A673 (cell line): Measurements from ENCODE around the gene PDE6D. TPM values are rescaled to one million over a fixed set of nuclear protein-coding genes. Genes with fewer than 3 reads are reported as not detected.
A peak's percentile ranks its signal among the peaks of the same experiment; 100 is the strongest.

ENCODE experiments used
- BruUV-seq: library from RNA; stranded (reverse); fragments of 400-500 nt; replicated peaks from 2 replicates; lab custom pipeline; 2021; lab: Mats Ljungman, UMichigan
- CTCF ChIA-PET: fragments of 300-600 bp; sonication (Branson Sonifier 250); formaldehyde crosslinking; loops from one replicate; lab custom pipeline; 2022; ENCODE audit warnings: antibody characterized with exemption; lab: Charles Lee
- POLR2A ChIA-PET: fragments of 300-600 bp; sonication (Branson Sonifier 250); formaldehyde crosslinking; loops from one replicate; lab custom pipeline; 2022; ENCODE audit warnings: antibody characterized with exemption; ENCODE audit not compliant: low non-redundant PET; lab: Charles Lee
- DNase-seq: peaks from one replicate; pipeline ENCODE4 v3.0.0-alpha.2; 2015; ENCODE audit warnings: low spot score
- H3K27ac ChIP-seq: fragments of 200-600 bp; sonication (generic); 2 replicates; pipeline ENCODE4 v1.5.1; 2016; ENCODE audit warnings: mixed run types, low read depth, mild to moderate bottlenecking, mixed read lengths, antibody characterized with exemption, low read length; ENCODE audit not compliant: poor library complexity, severe bottlenecking
- H3K27me3 ChIP-seq: fragments of 200-600 bp; sonication (generic); replicated peaks from 2 replicates; pipeline ENCODE4 v1.6.1; 2017; ENCODE audit warnings: mixed run types, low read depth, mild to moderate bottlenecking, mixed read lengths, antibody characterized with exemption, low read length; ENCODE audit not compliant: insufficient read depth, poor library complexity
- H3K36me3 ChIP-seq: fragments of 200-600 bp; sonication (generic); 2 replicates; pipeline ENCODE4 v1.6.1; 2016; ENCODE audit warnings: mixed run types, mild to moderate bottlenecking, mixed read lengths, antibody characterized with exemption, low read length; ENCODE audit not compliant: insufficient read depth, poor library complexity, severe bottlenecking
- H3K4me1 ChIP-seq: fragments of 200-600 bp; sonication (generic); 2 replicates; pipeline ENCODE4 v1.6.1; 2017; ENCODE audit warnings: mixed run types, mild to moderate bottlenecking, mixed read lengths, antibody characterized with exemption, low read length; ENCODE audit not compliant: insufficient read depth, poor library complexity, severe bottlenecking
- H3K4me3 ChIP-seq: fragments of 200-600 bp; sonication (generic); 2 replicates; pipeline ENCODE4 v1.5.1; 2016; ENCODE audit warnings: low read depth, mixed run types, mild to moderate bottlenecking, mixed read lengths, low read length; ENCODE audit not compliant: poor library complexity, severe bottlenecking
- H3K9me3 ChIP-seq: fragments of 200-600 bp; sonication (generic); 2 replicates; pipeline ENCODE4 v1.6.1; 2016; ENCODE audit warnings: mixed run types, low read depth, mild to moderate bottlenecking, mixed read lengths, antibody characterized with exemption, low read length; ENCODE audit not compliant: poor library complexity, severe bottlenecking
- CTCF ChIP-seq: fragments of 300-800, 200-600 bp; sonication (generic); conservative IDR thresholded peaks from 2 replicates; pipeline ENCODE4 v1.5.1; 2017; ENCODE audit warnings: low read depth, mild to moderate bottlenecking, antibody characterized with exemption, low read length, moderate library complexity, mixed read lengths
- EZH2 ChIP-seq: fragments of 200-600 bp; sonication (generic); IDR thresholded peaks from 2 replicates; pipeline ENCODE4 v1.6.1; 2017; ENCODE audit warnings: borderline replicate concordance, low read depth, mild to moderate bottlenecking, mixed read lengths, antibody characterized with exemption, low read length; ENCODE audit not compliant: poor library complexity, severe bottlenecking
- intact Hi-C: fragments of 100-400 bp; cut with micrococcal nuclease; formaldehyde crosslinking; loops from one replicate; pipeline ENCODE4 v1.10.0; 2022; ENCODE audit not compliant: unreplicated experiment
- total RNA-seq: library from RNA; stranded (reverse); gene quantifications from 2 replicates; pipeline ENCODE4 v1.2.3, GENCODE V29; 2021

The PDE6D gene
- total RNA-seq, 1 experiment from 2014 or later, result 19.7 TPM

- peaks cover 4% of the 10 kb centered on the region for H3K9me3 ChIP-seq
- intact Hi-C loops, result no loop called here
- no TSS peak for BruUV-seq
- ChIA-PET CTCF (no interaction called here), POLR2A (no interaction called here)
- TF ChIP-seq EZH2 (no peak), CTCF (no peak)
- no peak overlapping the region for H3K27ac ChIP-seq
- no peak overlapping the region for H3K4me3 ChIP-seq
- H3K4me1 ChIP-seq, result no peaks in the 10 kb centered on the region
- DNase-seq, result no peak
- no peaks in the 10 kb centered on the region for H3K27me3 ChIP-seq
- no peaks in the 10 kb centered on the region for H3K36me3 ChIP-seq
Observed at GRCh38 chr2:231819447-231820042, 38.5 kb upstream of the PDE6D start.

GRCh38 chr2:231816327-231817026, 35.4 kb upstream of the PDE6D start:
- H3K27me3 ChIP-seq, result no peaks in the 10 kb centered on the region
- BruUV-seq, result no TSS peak
- no peaks in the 10 kb centered on the region for H3K36me3 ChIP-seq
- no peak overlapping the region for H3K27ac ChIP-seq
- H3K9me3 ChIP-seq, result peaks cover 4% of the 10 kb centered on the region
- no peak overlapping the region for H3K4me3 ChIP-seq
- intact Hi-C loops, result no loop called here
- ChIA-PET CTCF (no interaction called here), POLR2A (no interaction called here)
- DNase-seq, result no peak
- no peaks in the 10 kb centered on the region for H3K4me1 ChIP-seq
- no peak for TF ChIP-seq EZH2

DNA sequence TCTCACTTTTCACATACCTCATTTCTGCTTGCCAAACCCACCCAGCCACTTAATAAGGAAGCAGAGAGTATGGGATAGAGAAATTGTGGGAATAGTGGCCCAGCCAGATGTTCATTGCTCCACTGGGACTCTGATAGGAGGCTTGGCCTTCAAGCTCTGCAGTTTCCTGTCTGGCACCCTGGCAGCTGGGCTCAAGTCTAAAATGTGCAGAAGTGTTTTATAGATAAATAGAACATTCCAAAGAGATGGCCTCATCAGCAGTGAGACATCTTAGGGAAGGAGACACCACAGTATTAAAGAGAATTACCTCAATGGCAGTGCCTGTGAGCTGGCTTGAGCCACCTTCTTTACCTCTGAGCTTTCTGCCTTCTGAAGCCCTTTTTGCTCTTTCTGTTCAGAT, 29.8 kb upstream of the PDE6D start:
- no peaks in the 10 kb centered on the region for H3K27me3 ChIP-seq
- TF ChIP-seq EZH2, result no peak
- TF ChIP-seq CTCF, result no peak
- ChIA-PET POLR2A (no interaction called here), CTCF (no interaction called here)
- peaks cover 4% of the 10 kb centered on the region for H3K9me3 ChIP-seq
- intact Hi-C loops, result no loop called here
- H3K4me3 ChIP-seq, result no peak overlapping the region
- no peaks in the 10 kb centered on the region for H3K4me1 ChIP-seq
- H3K27ac ChIP-seq, result no peak overlapping the region
- DNase-seq, result peak; percentile 37
- no TSS peak for BruUV-seq
- H3K36me3 ChIP-seq, result peaks cover 13% of the 10 kb centered on the region
